ENCODE measurements around the gene CD33.

- TF ChIP-seq YY1 (IDR thresholded peaks at IDR 0.05; ENCODE audit: insufficient read depth, insufficient read length) (no peak), ZNF274 (IDR thresholded peaks at IDR 0.05; ENCODE audit: low read depth, low read length) (no peak)
Observed at GRCh38 chr19:51181377-51181912, 43.4 kb upstream of the CD33 start.

Data from NT2/D1 (cell line).